K562 (cell line): Measurements from ENCODE around the gene GIPC3. TPM values are rescaled to one million over a fixed set of nuclear protein-coding genes. Genes with fewer than 3 reads are reported as not detected.

ENCODE experiments used
- EHMT2 ChIP-seq: fragments of 450-650 bp; IDR thresholded peaks from 2 replicates; pipeline ENCODE4 v1.6.1; 2018; ENCODE audit warnings: antibody characterized with exemption
- ELF4 ChIP-seq: fragments of 450-650 bp; formaldehyde crosslinking; IDR thresholded peaks from 2 replicates; pipeline ENCODE4 v1.4.0; 2022; ENCODE audit warnings: missing genetic modification characterization
- FIP1L1 ChIP-seq: fragments of 200-400 bp; formaldehyde crosslinking; IDR thresholded peaks from 2 replicates; pipeline ENCODE4 v1.6.1; 2018; ENCODE audit warnings: mild to moderate bottlenecking, low read depth, low read length; ENCODE audit not compliant: poor library complexity, severe bottlenecking
- GATAD2A ChIP-seq: fragments of 450-650 bp; IDR thresholded peaks from 2 replicates; pipeline ENCODE4 v1.6.1; 2017
- GTF2F1 ChIP-seq: IDR thresholded peaks from 2 replicates; pipeline ENCODE4 v1.6.1; 2011; ENCODE audit warnings: low read depth, low read length, improper control_type of control experiment
- HMGN3 ChIP-seq: IDR thresholded peaks from 2 replicates; pipeline ENCODE4 v1.6.1; 2011; ENCODE audit warnings: borderline replicate concordance, low read depth, mild to moderate bottlenecking, mixed read lengths, low read length; ENCODE audit not compliant: insufficient read length; ENCODE audit errors: extremely low read depth
- MBD2 ChIP-seq: sonication (generic); IDR thresholded peaks from 2 replicates; pipeline ENCODE4 v1.6.1; 2016; ENCODE audit warnings: low read depth, borderline replicate concordance
- PBX2 ChIP-seq, 2 experiments: IDR thresholded peaks in 1 of 2; conservative IDR thresholded peaks in 1 of 2; 2 replicates each; pipeline ENCODE4 v1.6.1; 2016; ENCODE audit warnings: low read depth in 2 of 2, mild to moderate bottlenecking in 1 of 2, missing compliant biosample characterization in 1 of 2, missing genetic modification characterization in 1 of 2, moderate library complexity in 1 of 2
- POLR2A ChIP-seq: fragments of 450-650 bp; conservative IDR thresholded peaks from 2 replicates; pipeline ENCODE4 v1.6.1; 2016
- SMARCE1 ChIP-seq: fragments of 450-650 bp; IDR thresholded peaks from 2 replicates; pipeline ENCODE4 v1.7.1; 2016; ENCODE audit warnings: mild to moderate bottlenecking
- STAT5B ChIP-seq: fragments of 250-450 bp; sonication (Bioruptor Pico); IDR thresholded peaks from 2 replicates; pipeline ENCODE4 v1.8.0; 2021; ENCODE audit warnings: mild to moderate bottlenecking, inconsistent platforms
- ZC3H4 ChIP-seq: sonication (generic); formaldehyde crosslinking; IDR thresholded peaks from 2 replicates; pipeline ENCODE4 v1.9.0; 2021; ENCODE audit warnings: missing genetic modification reagents, borderline replicate concordance
- ZKSCAN1 ChIP-seq: fragments of 150-350 bp; IDR thresholded peaks from 2 replicates; pipeline ENCODE4 v1.6.1; 2016; ENCODE audit warnings: low read depth, low read length
- ZNF23 ChIP-seq: fragments of 250-450 bp; sonication (Bioruptor Pico); IDR thresholded peaks from 2 replicates; pipeline ENCODE4 v1.4.0; 2020; ENCODE audit warnings: mild to moderate bottlenecking
- ZNF263 ChIP-seq: sonication (generic); formaldehyde crosslinking; IDR thresholded peaks from 2 replicates; pipeline ENCODE4 v1.8.0; 2022; ENCODE audit warnings: mild to moderate bottlenecking, missing genetic modification reagents, borderline replicate concordance
- ZNF3 ChIP-seq: fragments of 250-450 bp; sonication (Bioruptor Pico); IDR thresholded peaks from 2 replicates; pipeline ENCODE4 v1.5.0; 2021; ENCODE audit warnings: mild to moderate bottlenecking, moderate library complexity
- polyA plus RNA-seq, 8 experiments: library from polyadenylated mRNA; depleted of rRNA in 4 of 8; stranded (reverse) in 5 of 8; unstranded in 3 of 8; fragments of >200 nt; fragmentation: Nextera tagmentation in 2 of 8; fragmentation: Illumina TruSeq in 1 of 8; extraction: Ambion mirVana in 2 of 8; extraction: Trizol in 1 of 8; gene quantifications; 2 replicates each; pipeline versions ENCODE4 v1.2.1 to v1.2.3, GENCODE V29; 2011 to 2014; ENCODE audit warnings: inconsistent platforms in 1 of 8, missing spikeins in 1 of 8
- total RNA-seq, 7 experiments: library from RNA; depleted of rRNA in 6 of 7; stranded (reverse); fragments of >200 nt in 6 of 7; fragmentation: Illumina TruSeq in 2 of 7; extraction: Trizol in 2 of 7; gene quantifications; 2 replicates each; pipeline versions ENCODE4 v1.2.1 to v1.2.3, GENCODE V29; 2011 to 2021; ENCODE audit warnings: low replicate concordance in 1 of 7
- TF ChIP-seq, protein P1 (sequence below): fragments of 250-450 bp; sonication (Bioruptor Pico); IDR thresholded peaks from 2 replicates; pipeline ENCODE4 v1.5.0; 2020; ENCODE audit warnings: mild to moderate bottlenecking
- TF ChIP-seq, protein P2 (sequence below): fragments of 250-450 bp; sonication (Bioruptor Pico); IDR thresholded peaks from 2 replicates; pipeline ENCODE4 v1.4.0; 2020; ENCODE audit warnings: mild to moderate bottlenecking, moderate library complexity, borderline replicate concordance
- TF ChIP-seq, protein P3 (sequence below): fragments of 250-450 bp; sonication (Bioruptor Pico); IDR thresholded peaks from 2 replicates; pipeline ENCODE4 v1.8.0; 2021; ENCODE audit warnings: moderate library complexity, mild to moderate bottlenecking, inconsistent platforms
- TF ChIP-seq, protein P4 (sequence below): fragments of 450-650 bp; IDR thresholded peaks from 2 replicates; pipeline ENCODE4 v1.6.1; 2016; ENCODE audit warnings: borderline replicate concordance

GIPC3 gene
- total and polyA plus RNA-seq, 9 of the 15 experiments (the other 6 are each of a cell fraction or from before 2014, with no cell fraction given): 0.03 to 3.6 (median 1.5) TPM; not detected in 1

GRCh38 chr19:3538258-3538929, 46.9 kb upstream of the GIPC3 start (continued):
- TF ChIP-seq, protein P1, sequence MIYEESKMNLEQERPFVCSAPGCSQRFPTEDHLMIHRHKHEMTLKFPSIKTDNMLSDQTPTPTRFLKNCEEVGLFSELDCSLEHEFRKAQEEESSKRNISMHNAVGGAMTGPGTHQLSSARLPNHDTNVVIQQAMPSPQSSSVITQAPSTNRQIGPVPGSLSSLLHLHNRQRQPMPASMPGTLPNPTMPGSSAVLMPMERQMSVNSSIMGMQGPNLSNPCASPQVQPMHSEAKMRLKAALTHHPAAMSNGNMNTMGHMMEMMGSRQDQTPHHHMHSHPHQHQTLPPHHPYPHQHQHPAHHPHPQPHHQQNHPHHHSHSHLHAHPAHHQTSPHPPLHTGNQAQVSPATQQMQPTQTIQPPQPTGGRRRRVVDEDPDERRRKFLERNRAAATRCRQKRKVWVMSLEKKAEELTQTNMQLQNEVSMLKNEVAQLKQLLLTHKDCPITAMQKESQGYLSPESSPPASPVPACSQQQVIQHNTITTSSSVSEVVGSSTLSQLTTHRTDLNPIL (CRISPR knock-in tag): no peak
- no peak for TF ChIP-seq EHMT2
- no peak for TF ChIP-seq GTF2F1
- no peak for TF ChIP-seq SMARCE1
- TF ChIP-seq PBX2 (CRISPR knock-in tag; IDR thresholded peaks at IDR 0.05; ENCODE audit: low read depth): no peak
- no peak for TF ChIP-seq PBX2 (tag; conservative IDR thresholded peaks at IDR 0.05; ENCODE audit: low read depth)
- TF ChIP-seq, protein P2, sequence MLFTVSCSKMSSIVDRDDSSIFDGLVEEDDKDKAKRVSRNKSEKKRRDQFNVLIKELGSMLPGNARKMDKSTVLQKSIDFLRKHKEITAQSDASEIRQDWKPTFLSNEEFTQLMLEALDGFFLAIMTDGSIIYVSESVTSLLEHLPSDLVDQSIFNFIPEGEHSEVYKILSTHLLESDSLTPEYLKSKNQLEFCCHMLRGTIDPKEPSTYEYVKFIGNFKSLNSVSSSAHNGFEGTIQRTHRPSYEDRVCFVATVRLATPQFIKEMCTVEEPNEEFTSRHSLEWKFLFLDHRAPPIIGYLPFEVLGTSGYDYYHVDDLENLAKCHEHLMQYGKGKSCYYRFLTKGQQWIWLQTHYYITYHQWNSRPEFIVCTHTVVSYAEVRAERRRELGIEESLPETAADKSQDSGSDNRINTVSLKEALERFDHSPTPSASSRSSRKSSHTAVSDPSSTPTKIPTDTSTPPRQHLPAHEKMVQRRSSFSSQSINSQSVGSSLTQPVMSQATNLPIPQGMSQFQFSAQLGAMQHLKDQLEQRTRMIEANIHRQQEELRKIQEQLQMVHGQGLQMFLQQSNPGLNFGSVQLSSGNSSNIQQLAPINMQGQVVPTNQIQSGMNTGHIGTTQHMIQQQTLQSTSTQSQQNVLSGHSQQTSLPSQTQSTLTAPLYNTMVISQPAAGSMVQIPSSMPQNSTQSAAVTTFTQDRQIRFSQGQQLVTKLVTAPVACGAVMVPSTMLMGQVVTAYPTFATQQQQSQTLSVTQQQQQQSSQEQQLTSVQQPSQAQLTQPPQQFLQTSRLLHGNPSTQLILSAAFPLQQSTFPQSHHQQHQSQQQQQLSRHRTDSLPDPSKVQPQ (CRISPR knock-in tag): no peak
- TF ChIP-seq POLR2A: peak; percentile 38
- no peak for TF ChIP-seq ZC3H4 (CRISPR knock-in tag)
- TF ChIP-seq, protein P3, sequence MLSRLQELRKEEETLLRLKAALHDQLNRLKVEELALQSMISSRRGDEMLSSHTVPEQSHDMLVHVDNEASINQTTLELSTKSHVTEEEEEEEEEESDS (CRISPR knock-in tag): no peak
- TF ChIP-seq ZNF23 (CRISPR knock-in tag): no peak
- TF ChIP-seq ZKSCAN1: no peak
- TF ChIP-seq ZNF263 (CRISPR knock-in tag): no peak
- TF ChIP-seq ZNF3: no peak
- no peak for TF ChIP-seq MBD2
- TF ChIP-seq ELF4: no peak
- peak; percentile 7 for TF ChIP-seq FIP1L1
- TF ChIP-seq, protein P4, sequence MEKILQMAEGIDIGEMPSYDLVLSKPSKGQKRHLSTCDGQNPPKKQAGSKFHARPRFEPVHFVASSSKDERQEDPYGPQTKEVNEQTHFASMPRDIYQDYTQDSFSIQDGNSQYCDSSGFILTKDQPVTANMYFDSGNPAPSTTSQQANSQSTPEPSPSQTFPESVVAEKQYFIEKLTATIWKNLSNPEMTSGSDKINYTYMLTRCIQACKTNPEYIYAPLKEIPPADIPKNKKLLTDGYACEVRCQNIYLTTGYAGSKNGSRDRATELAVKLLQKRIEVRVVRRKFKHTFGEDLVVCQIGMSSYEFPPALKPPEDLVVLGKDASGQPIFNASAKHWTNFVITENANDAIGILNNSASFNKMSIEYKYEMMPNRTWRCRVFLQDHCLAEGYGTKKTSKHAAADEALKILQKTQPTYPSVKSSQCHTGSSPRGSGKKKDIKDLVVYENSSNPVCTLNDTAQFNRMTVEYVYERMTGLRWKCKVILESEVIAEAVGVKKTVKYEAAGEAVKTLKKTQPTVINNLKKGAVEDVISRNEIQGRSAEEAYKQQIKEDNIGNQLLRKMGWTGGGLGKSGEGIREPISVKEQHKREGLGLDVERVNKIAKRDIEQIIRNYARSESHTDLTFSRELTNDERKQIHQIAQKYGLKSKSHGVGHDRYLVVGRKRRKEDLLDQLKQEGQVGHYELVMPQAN: no peak
- no peak for TF ChIP-seq GATAD2A
- TF ChIP-seq HMGN3: no peak
- TF ChIP-seq STAT5B (CRISPR knock-in tag): no peak
